Tibial artery (tissue), 4 donors: Measurements from ENCODE around the gene RAD51B.

Experiments used
- DNase-seq, 2 donors: peaks; one replicate each; pipeline ENCODE4 v3.0.0-alpha.2; 2019
- H3K27ac ChIP-seq, 2 donors: fragments of 200-600 bp; sonication (generic) in 1 of 2; 1 replicate in 1 of 2; 2 replicates in 1 of 2; pipeline ENCODE4 v1.5.1; 2018 to 2019; ENCODE audit warnings: mild to moderate bottlenecking in 1 of 2
- H3K27me3 ChIP-seq, 2 donors: fragments of 200-600 bp; sonication (generic) in 1 of 2; one replicate each; pipeline versions ENCODE4 v1.5.1 to v1.6.0; 2016 to 2019
- H3K36me3 ChIP-seq, 3 donors: fragments of 200-600 bp; sonication (generic) in 2 of 3; one replicate each; pipeline ENCODE4 v1.5.1; 2016 to 2019; ENCODE audit warnings: mild to moderate bottlenecking in 2 of 3
- H3K4me1 ChIP-seq, 4 donors: fragments of 200-600 bp; sonication (generic) in 2 of 4; 1 replicate in 3 of 4; 2 replicates in 1 of 4; pipeline ENCODE4 v1.5.1; 2016 to 2019
- H3K4me3 ChIP-seq, 2 donors: fragments of 200-600 bp; sonication (generic) in 1 of 2; 1 replicate in 1 of 2; 2 replicates in 1 of 2; pipeline ENCODE4 v1.5.1; 2018 to 2019; ENCODE audit warnings: mild to moderate bottlenecking in 2 of 2
- H3K9me3 ChIP-seq, 3 donors: fragments of 200-600 bp; sonication (generic) in 1 of 3; one replicate each; pipeline ENCODE4 v1.5.1; 2016 to 2019
- CTCF ChIP-seq, 2 experiments: fragments of 200-600 bp in 1 of 2; fragments of 450-650 bp in 1 of 2; IDR thresholded peaks; one replicate each; pipeline ENCODE4 v1.5.1; 2017 to 2019; ENCODE audit warnings: antibody characterized with exemption in 2 of 2, mild to moderate bottlenecking in 1 of 2, moderate library complexity in 1 of 2
- intact Hi-C: fragments of 100-400 bp; cut with DNase I; formaldehyde crosslinking; loops from one replicate; pipeline ENCODE4 v1.15.0; 2023; ENCODE audit warnings: low total_unique reads

RAD51B gene

DNA sequence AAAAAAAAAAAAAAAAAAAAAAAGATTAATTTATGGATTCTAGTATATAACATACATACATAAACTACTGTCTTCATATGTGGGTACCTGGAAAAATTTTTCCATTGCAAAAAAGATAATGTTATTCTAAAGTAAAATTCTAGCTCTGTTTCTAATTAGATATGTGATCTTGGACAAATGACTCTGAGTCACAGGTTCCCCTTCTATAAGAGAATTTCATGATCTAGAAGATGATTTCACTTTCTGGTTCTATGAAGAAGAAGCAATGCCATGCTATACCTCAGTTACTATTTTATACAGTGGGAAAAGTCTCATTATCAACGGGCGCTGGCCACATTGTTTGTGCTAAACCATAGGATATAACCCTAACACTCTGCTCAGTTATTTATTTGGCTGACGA is 622.0 kb downstream of the RAD51B start:
- H3K27ac ChIP-seq, result no peak overlapping the region
- no peaks in the 10 kb centered on the region for H3K9me3 ChIP-seq
- H3K27me3 ChIP-seq, result no peaks in the 10 kb centered on the region
- no peak for DNase-seq
- intact Hi-C loops, result no loop called here
- TF ChIP-seq CTCF (IDR thresholded peaks at IDR 0.05), result no peak
- H3K36me3 ChIP-seq, result no peaks in the 10 kb centered on the region
- H3K4me3 ChIP-seq, result no peak overlapping the region
- peaks cover 0 to 24% (median 15%) of the 10 kb centered on the region in 4 donors for H3K4me1 ChIP-seq

DNA sequence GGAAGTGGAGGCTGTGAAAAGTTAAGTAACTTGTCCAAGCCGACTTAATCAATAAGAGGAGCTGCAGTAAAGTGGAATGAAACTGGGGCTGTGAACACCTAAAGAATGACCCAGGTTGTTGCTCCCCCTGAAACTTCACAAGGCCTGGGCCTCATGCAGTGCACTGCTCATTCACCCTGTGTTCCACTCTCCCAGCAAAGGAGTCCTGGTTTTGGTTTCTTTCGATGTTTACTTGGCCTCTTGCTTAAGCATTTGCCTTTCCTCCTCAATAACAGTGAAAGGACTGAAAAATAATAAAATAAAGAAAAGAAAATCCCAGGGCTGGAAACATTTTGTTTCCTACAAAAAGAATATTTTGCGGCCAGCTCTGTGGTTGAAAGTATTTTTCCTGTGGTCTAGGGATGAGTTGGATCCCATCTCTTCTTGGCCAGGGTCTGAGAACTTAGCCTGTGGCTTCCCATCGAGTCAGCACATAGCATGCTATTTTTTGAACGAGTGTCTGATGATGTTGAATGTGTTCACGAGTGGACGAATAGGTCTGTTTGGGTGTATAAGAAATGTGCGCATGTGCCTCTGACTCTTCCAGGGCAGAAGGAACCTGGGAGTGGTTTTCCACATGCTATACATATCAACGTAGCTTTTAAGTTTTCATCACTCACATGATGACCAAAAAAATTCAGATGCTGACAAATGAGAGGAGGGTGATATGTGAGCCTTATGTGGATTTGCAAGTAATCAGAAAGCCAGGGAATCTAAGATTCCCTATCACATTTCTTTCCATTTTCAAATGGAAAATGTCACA is 623.5 kb downstream of the RAD51B start:
- no peak overlapping the region for H3K4me3 ChIP-seq
- no peak overlapping the region for H3K27ac ChIP-seq
- intact Hi-C loops, result no loop called here
- H3K36me3 ChIP-seq, result no peaks in the 10 kb centered on the region
- no peak for DNase-seq
- H3K4me1 ChIP-seq, result peaks cover 0 to 24% (median 15%) of the 10 kb centered on the region in 4 donors
- H3K9me3 ChIP-seq, result no peaks in the 10 kb centered on the region
- no peak for TF ChIP-seq CTCF (IDR thresholded peaks at IDR 0.05)
- no peaks in the 10 kb centered on the region for H3K27me3 ChIP-seq

DNA sequence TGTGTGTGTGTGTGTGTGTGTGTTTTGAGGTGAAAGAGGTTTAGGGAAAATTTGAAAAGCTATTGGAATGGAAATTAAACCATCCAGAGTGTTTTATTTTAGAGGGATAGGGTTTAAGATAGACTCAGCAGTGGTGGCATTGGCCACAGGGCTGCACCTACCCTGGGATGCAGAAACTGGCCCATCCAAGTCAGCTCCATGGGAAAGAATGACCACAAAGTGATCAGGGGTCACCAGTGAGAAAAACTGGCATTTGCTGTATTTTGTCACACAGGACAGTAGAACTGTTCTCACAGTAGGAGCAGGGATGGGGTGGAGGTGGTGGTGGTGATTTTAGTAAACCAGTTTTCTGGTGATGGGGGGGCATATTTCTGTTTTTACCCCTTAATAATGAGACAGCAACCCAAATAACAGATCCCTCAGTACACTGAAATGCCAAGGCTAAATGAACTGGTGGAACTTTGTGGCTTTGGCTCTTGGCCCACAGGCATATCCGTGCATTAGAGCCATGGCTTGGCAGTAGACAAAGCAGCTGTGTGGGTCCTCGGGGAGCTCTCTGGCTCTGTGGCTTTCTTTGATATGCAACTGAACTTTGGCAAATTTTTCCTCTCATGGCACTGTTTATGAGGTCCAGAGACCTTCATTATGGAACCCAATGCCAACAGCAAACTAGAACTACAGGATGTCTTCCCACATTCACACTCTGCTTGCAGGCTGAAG is 625.0 kb downstream of the RAD51B start:
- H3K4me3 ChIP-seq, result no peak overlapping the region
- intact Hi-C loops, result no loop called here
- H3K4me1 ChIP-seq, result peaks cover 0 to 19% (median 13%) of the 10 kb centered on the region in 4 donors
- H3K36me3 ChIP-seq, result no peaks in the 10 kb centered on the region
- no peak for DNase-seq
- peak overlapping the region in 1 of 2 donors; percentile 7 for H3K27ac ChIP-seq
- no peak for TF ChIP-seq CTCF (IDR thresholded peaks at IDR 0.05)
- H3K9me3 ChIP-seq, result no peaks in the 10 kb centered on the region
- H3K27me3 ChIP-seq, result no peaks in the 10 kb centered on the region

- Histone ChIP-seq H3K36me3 (no peaks in the 10 kb centered on the region), H3K9me3 (no peaks in the 10 kb centered on the region), H3K4me1 (peaks cover 0 to 26% (median 15%) of the 10 kb centered on the region in 4 donors), H3K4me3 (no peak overlapping the region), H3K27me3 (no peaks in the 10 kb centered on the region), H3K27ac (no peak overlapping the region)
- intact Hi-C loops, result no loop called here
- no peak for TF ChIP-seq CTCF (IDR thresholded peaks at IDR 0.05)
- no peak for DNase-seq
Measured at GRCh38 chr14:68446243-68447040, 626.9 kb downstream of the RAD51B start.

- no peak overlapping the region for H3K4me3 ChIP-seq
- H3K27ac ChIP-seq, result no peak overlapping the region
- no peaks in the 10 kb centered on the region for H3K36me3 ChIP-seq
- no peak for DNase-seq
- TF ChIP-seq CTCF (IDR thresholded peaks at IDR 0.05), result no peak
- peaks cover 0 to 32% (median 19%) of the 10 kb centered on the region in 4 donors for H3K4me1 ChIP-seq
- H3K9me3 ChIP-seq, result no peaks in the 10 kb centered on the region
- no peaks in the 10 kb centered on the region for H3K27me3 ChIP-seq
- intact Hi-C loops, result no loop called here
Measured at GRCh38 chr14:68447581-68448251, 628.1 kb downstream of the RAD51B start.
